CD14-positive monocyte (primary cell): ENCODE measurements around the gene VARS2. TPM values are rescaled to one million over a fixed set of nuclear protein-coding genes. Genes with fewer than 3 reads are reported as not detected.
A peak's percentile ranks its signal among the peaks of the same experiment; 100 is the strongest.

ENCODE experiments used
- DNase-seq, 3 donors: peaks; one replicate each; pipeline ENCODE4 v3.0.0-alpha.2; 2011 to 2022
- H2AFZ ChIP-seq: 2 replicates; pipeline ENCODE4 v1.6.0; 2012; ENCODE audit warnings: mild to moderate bottlenecking, low read depth, low read length, inconsistent platforms; ENCODE audit not compliant: insufficient read depth, poor library complexity, severe bottlenecking
- H3K27ac ChIP-seq, 2 donors: 1 replicate in 1 of 2; 2 replicates in 1 of 2; pipeline ENCODE4 v1.5.1; 2012 to 2013; ENCODE audit warnings: low read length in 2 of 2, control low read depth in 1 of 2, inconsistent platforms in 1 of 2, low read depth in 1 of 2, mild to moderate bottlenecking in 1 of 2
- H3K27me3 ChIP-seq, 2 donors: one replicate each; pipeline versions ENCODE4 v1.6.0 to v1.6.1; 2011 to 2013; ENCODE audit warnings: low read length in 2 of 2; ENCODE audit not compliant: control insufficient read depth in 2 of 2, insufficient read depth in 2 of 2
- H3K36me3 ChIP-seq, 2 donors: replicated peaks in 1 of 2; 1 replicate in 1 of 2; 2 replicates in 1 of 2; pipeline versions ENCODE4 v1.5.1 to v1.6.1; 2012 to 2013; ENCODE audit warnings: low read length in 2 of 2, control low read depth in 1 of 2, inconsistent platforms in 1 of 2, mild to moderate bottlenecking in 1 of 2; ENCODE audit not compliant: insufficient read depth in 2 of 2, control insufficient read depth in 1 of 2
- H3K4me1 ChIP-seq, 2 donors: 1 replicate in 1 of 2; 2 replicates in 1 of 2; pipeline versions ENCODE4 v1.5.1 to v1.6.1; 2012 to 2013; ENCODE audit warnings: low read length in 2 of 2, control low read depth in 1 of 2, inconsistent platforms in 1 of 2, mild to moderate bottlenecking in 1 of 2, moderate library complexity in 1 of 2; ENCODE audit not compliant: insufficient read depth in 2 of 2, control insufficient read depth in 1 of 2
- H3K4me2 ChIP-seq: replicated peaks from 2 replicates; pipeline ENCODE3; 2012; ENCODE audit warnings: low read length, moderate library complexity, mild to moderate bottlenecking; ENCODE audit not compliant: poor library complexity, severe bottlenecking; ENCODE audit errors: extremely low read depth
- H3K4me3 ChIP-seq, 3 experiments: fragments of 200-600 bp in 1 of 3; sonication (generic) in 1 of 3; replicated peaks in 1 of 3; 1 replicate in 2 of 3; 2 replicates in 1 of 3; pipeline ENCODE4 v1.5.1; 2011 to 2013; ENCODE audit warnings: low read length in 3 of 3, mild to moderate bottlenecking in 3 of 3, control low read depth in 2 of 3, low read depth in 2 of 3, inconsistent platforms in 1 of 3, moderate library complexity in 1 of 3
- H3K79me2 ChIP-seq: 2 replicates; pipeline ENCODE4 v1.6.0; 2012; ENCODE audit warnings: mild to moderate bottlenecking, control low read depth, inconsistent platforms, low read length, moderate library complexity; ENCODE audit not compliant: insufficient read depth
- H3K9ac ChIP-seq: 2 replicates; pipeline ENCODE4 v1.6.0; 2017; ENCODE audit warnings: low read length, mild to moderate bottlenecking; ENCODE audit not compliant: insufficient read depth, poor library complexity, severe bottlenecking
- H3K9me3 ChIP-seq, 2 donors: replicated peaks in 1 of 2; 1 replicate in 1 of 2; 2 replicates in 1 of 2; pipeline versions ENCODE4 v1.5.1 to v1.6.1; 2012 to 2013; ENCODE audit warnings: low read length in 2 of 2, control low read depth in 1 of 2; ENCODE audit not compliant: control insufficient read depth in 1 of 2, insufficient read depth in 1 of 2
- H4K20me1 ChIP-seq: 2 replicates; pipeline ENCODE4 v1.6.0; 2012; ENCODE audit warnings: mild to moderate bottlenecking, low read length, control low read depth, moderate library complexity; ENCODE audit not compliant: insufficient read depth
- H3K27ac Mint-ChIP-seq, 7 donors: one replicate each; pipeline ENCODE4 v1.8.0; 2020; ENCODE audit warnings: mild to moderate bottlenecking in 7 of 7, mixed read lengths in 7 of 7, moderate library complexity in 6 of 7, inconsistent platforms in 2 of 7
- H3K27me3 Mint-ChIP-seq, 3 donors: one replicate each; pipeline ENCODE4 v1.8.0; 2021 to 2022; ENCODE audit warnings: low read depth in 3 of 3, mild to moderate bottlenecking in 3 of 3, mixed read lengths in 3 of 3, moderate library complexity in 3 of 3, inconsistent platforms in 1 of 3
- H3K36me3 Mint-ChIP-seq, 2 donors: one replicate each; pipeline ENCODE4 v1.8.0; 2020; ENCODE audit warnings: mixed read lengths in 2 of 2, inconsistent platforms in 1 of 2, mild to moderate bottlenecking in 1 of 2
- H3K4me1 Mint-ChIP-seq: one replicate; pipeline ENCODE4 v1.8.0; 2020; ENCODE audit warnings: mild to moderate bottlenecking, mixed read lengths
- H3K4me3 Mint-ChIP-seq, 2 donors: one replicate each; pipeline ENCODE4 v1.8.0; 2020; ENCODE audit warnings: mild to moderate bottlenecking in 2 of 2, mixed read lengths in 2 of 2, moderate library complexity in 1 of 2
- H3K9me3 Mint-ChIP-seq, 7 donors: one replicate each; pipeline ENCODE4 v1.8.0; 2020 to 2022; ENCODE audit warnings: mixed read lengths in 7 of 7, mild to moderate bottlenecking in 6 of 7, moderate library complexity in 6 of 7, inconsistent platforms in 2 of 7
- CTCF ChIP-seq: fragments of 200-600 bp; IDR thresholded peaks from one replicate; pipeline ENCODE4 v1.8.0; 2022; ENCODE audit warnings: antibody characterized with exemption, mild to moderate bottlenecking
- WGBS: methylation state at CpG from one replicate; pipeline ENCODE4 v1.1.5; 2013; ENCODE audit warnings: missing lambda C conversion rate; ENCODE audit not compliant: insufficient coverage; 5-methylcytosine and 5-hydroxymethylcytosine counted together
- intact Hi-C, 2 donors: fragments of 100-400 bp; cut with micrococcal nuclease; formaldehyde crosslinking; loops; one replicate each; pipeline versions ENCODE4 v1.15.0 to v1.15.1; 2023
- polyA plus RNA-seq, 3 donors: library from polyadenylated mRNA; depleted of rRNA in 1 of 3; unstranded in 2 of 3; stranded (reverse) in 1 of 3; fragments of 300-500 nt in 2 of 3; fragments of >200 nt in 1 of 3; fragmentation: Illumina TruSeq in 2 of 3; gene quantifications; 1 replicate in 2 of 3; 2 replicates in 1 of 3; pipeline ENCODE4 v1.2.3, GENCODE V29; 2012 to 2021

Gene VARS2
- polyA plus RNA-seq, 3 donors = 7.6 to 15.5 (median 8.1) TPM

DNA sequence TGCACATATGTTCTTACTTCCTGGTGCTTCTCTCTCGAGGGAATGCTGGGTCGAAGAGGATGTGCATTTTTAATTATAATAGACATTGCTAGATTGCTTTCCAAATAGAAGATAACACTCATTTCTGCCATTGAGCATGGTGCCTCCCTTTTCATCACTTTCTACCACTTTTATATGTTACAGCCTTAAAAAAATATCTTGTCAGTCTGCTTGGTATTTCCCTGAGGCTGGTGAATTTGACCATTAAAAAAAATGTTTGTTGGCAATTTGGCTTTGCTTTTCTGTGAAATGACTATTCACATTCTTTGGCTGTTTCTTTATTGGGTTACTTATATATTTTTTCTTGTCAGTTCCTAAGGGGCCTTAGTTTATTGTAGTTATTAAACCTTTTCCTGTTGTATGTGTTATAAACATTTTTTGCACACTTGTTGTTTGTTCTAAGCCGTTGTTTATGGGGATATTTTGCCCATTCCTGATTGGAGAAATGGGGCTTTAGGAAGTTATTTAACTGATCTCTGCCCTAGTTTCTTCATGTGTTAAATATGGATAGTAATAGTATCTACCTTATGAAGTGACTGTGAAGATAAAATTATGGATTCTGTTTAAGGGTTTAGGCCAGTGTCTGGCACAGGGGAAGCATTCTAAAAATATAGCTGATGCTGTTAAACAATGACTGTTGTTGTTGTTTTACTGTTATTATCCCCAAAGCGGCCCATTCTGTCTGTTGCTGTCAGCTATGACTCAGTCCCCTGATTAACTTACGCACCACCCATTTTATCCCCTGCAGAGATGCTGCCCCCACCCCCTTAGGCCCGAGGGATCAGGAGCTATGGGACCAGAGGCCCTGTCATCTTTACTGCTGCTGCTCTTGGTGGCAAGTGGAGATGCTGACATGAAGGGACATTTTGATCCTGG lies 25.9 kb upstream of the VARS2 start:
- Histone ChIP-seq H3K4me2 (no peak overlapping the region), H3K9me3 (no peaks in the 10 kb centered on the region), H3K9ac (no peak overlapping the region), H3K27me3 (peaks cover 4 to 33% of the 10 kb centered on the region in 2 donors), H4K20me1 (no peaks in the 10 kb centered on the region), H3K4me3 (no peak overlapping the region), H3K79me2 (no peaks in the 10 kb centered on the region), H2AFZ (no peak overlapping the region), H3K36me3 (no peaks in the 10 kb centered on the region), H3K4me1 (peaks cover 9 to 11% of the 10 kb centered on the region in 2 donors), H3K27ac (no peak overlapping the region)
- 92% methylated on average over 2 of the region's 6 CpGs for WGBS
- Mint-ChIP-seq H3K27ac (no peak overlapping the region), H3K36me3 (peaks cover 0 to 4% of the 10 kb centered on the region in 2 donors), H3K27me3 (peaks cover 22 to 45% (median 28%) of the 10 kb centered on the region in 3 donors), H3K9me3 (peaks cover 0 to 2% (median 0%) of the 10 kb centered on the region in 7 donors), H3K4me3 (no peak overlapping the region), H3K4me1 (peaks cover 21% of the 10 kb centered on the region)
- no peak for DNase-seq
- TF ChIP-seq CTCF = no peak
- intact Hi-C loops = no loop called here

- no peak for TF ChIP-seq CTCF
These were observed 25.1 kb upstream of the VARS2 start for GRCh38 chr6:30888816-30889495.

More at GRCh38 chr6:30888816-30889495, 25.1 kb upstream of the VARS2 start:
- H3K27ac ChIP-seq = no peak overlapping the region
- Mint-ChIP-seq H3K9me3 (no peaks in the 10 kb centered on the region), H3K4me3 (no peak overlapping the region), H3K4me1 (peaks cover 14% of the 10 kb centered on the region), H3K27me3 (peaks cover 16 to 37% (median 21%) of the 10 kb centered on the region in 3 donors), H3K36me3 (peaks cover 0 to 4% of the 10 kb centered on the region in 2 donors), H3K27ac (peak overlapping the region in 1 of 7 donors; percentile 18)
- H3K9ac ChIP-seq = no peak overlapping the region
- H4K20me1 ChIP-seq = no peaks in the 10 kb centered on the region
- intact Hi-C loops = no loop called here
- no peaks in the 10 kb centered on the region for H3K79me2 ChIP-seq
- DNase-seq = no peak
- no peak overlapping the region for H3K4me3 ChIP-seq
- WGBS = 97% methylated on average over 12 of the region's 18 CpGs
- H3K9me3 ChIP-seq = no peaks in the 10 kb centered on the region
- peaks cover 7 to 9% of the 10 kb centered on the region in 2 donors for H3K4me1 ChIP-seq
- H2AFZ ChIP-seq = no peak overlapping the region
- peaks cover 4 to 25% of the 10 kb centered on the region in 2 donors for H3K27me3 ChIP-seq
- no peak overlapping the region for H3K4me2 ChIP-seq
- H3K36me3 ChIP-seq = no peaks in the 10 kb centered on the region
